Activated T-helper 1 cell treated with anti-CD3 and anti-CD28 coated beads, Interleukin-12 subunit alpha, Interleukin-12 subunit beta, Interleukin-2, Interleukin-4 antibody, amounts not matched to agents 30 ng/mL and 10 ng/mL and 1 ng/mL, durations not matched to agents 14 hours and 24 hours and 36 hours (primary cell): ENCODE results near the gene CDRT15. TPM values are rescaled to one million over a fixed set of nuclear protein-coding genes. Genes with fewer than 3 reads are reported as not detected.
"Not testable (repeated sequence)": the region's sequence is repeated elsewhere in the genome, so short reads cannot be mapped to it uniquely, and the experiment has no call there.

Source experiments
- DNase-seq: peaks from one replicate; pipeline ENCODE4 v3.0.0; 2021; ENCODE audit warnings: low spot score
- H3K27ac Mint-ChIP-seq: one replicate; pipeline ENCODE4 v1.8.0; 2021; ENCODE audit warnings: mild to moderate bottlenecking, mixed read lengths
- H3K27me3 Mint-ChIP-seq: one replicate; pipeline ENCODE4 v1.8.0; 2022; ENCODE audit warnings: mild to moderate bottlenecking, moderate library complexity, mixed read lengths; ENCODE audit not compliant: insufficient read depth
- H3K36me3 Mint-ChIP-seq: one replicate; pipeline ENCODE4 v1.8.0; 2021; ENCODE audit warnings: low read depth, mixed read lengths
- H3K4me1 Mint-ChIP-seq: one replicate; pipeline ENCODE4 v1.8.0; 2021; ENCODE audit warnings: low read depth, mixed read lengths
- H3K4me3 Mint-ChIP-seq: one replicate; pipeline ENCODE4 v1.8.0; 2021; ENCODE audit warnings: mild to moderate bottlenecking, moderate library complexity, mixed read lengths
- H3K9me3 Mint-ChIP-seq: one replicate; pipeline ENCODE4 v1.8.0; 2021; ENCODE audit warnings: mixed read lengths
- intact Hi-C: fragments of 100-400 bp; cut with micrococcal nuclease; formaldehyde crosslinking; loops from one replicate; pipeline ENCODE4 v1.15.1; 2024
- total RNA-seq: library from RNA; stranded (reverse); gene quantifications from 2 replicates; pipeline ENCODE4 v1.2.3, GENCODE V29; 2022

The CDRT15 gene
- not detected in 2 replicates for total RNA-seq

DNA sequence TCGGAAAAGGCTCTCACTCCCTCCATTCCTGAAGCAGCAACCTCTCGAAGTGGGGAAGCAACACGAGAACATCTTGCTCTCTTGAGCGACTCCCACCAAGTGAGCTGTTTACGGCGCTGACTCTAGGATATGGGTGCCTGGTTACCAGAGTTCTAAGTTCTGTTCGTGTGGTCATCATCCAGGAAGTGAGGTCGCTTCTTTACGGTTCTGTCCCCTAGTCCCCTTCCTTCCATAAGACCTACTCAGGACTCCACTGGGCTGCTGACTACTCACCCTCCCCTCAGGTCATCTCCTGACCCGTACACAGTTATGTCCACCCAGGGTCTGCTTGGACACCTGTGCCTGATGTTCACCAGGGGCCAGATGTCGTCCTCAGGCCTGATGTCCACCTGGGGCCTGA, at the start of gene CDRT15:
CDRT15 (minus strand) TSS at position 101 of the 400 bp plus-strand sequence; CDS start at position 72, 29 bp downstream.
- H3K36me3 Mint-ChIP-seq, H3K27ac Mint-ChIP-seq, H3K9me3 Mint-ChIP-seq, H3K27me3 Mint-ChIP-seq, H3K4me1 Mint-ChIP-seq, DNase-seq, intact Hi-C loops, H3K4me3 Mint-ChIP-seq: not testable (repeated sequence)

- H3K36me3 Mint-ChIP-seq: no peaks in the 10 kb centered on the region
- DNase-seq: no peak
- no peaks in the 10 kb centered on the region for H3K4me1 Mint-ChIP-seq
- H3K9me3 Mint-ChIP-seq: no peaks in the 10 kb centered on the region
- peaks cover 7% of the 10 kb centered on the region for H3K27me3 Mint-ChIP-seq
- H3K4me3 Mint-ChIP-seq: no peak overlapping the region
- H3K27ac Mint-ChIP-seq: no peak overlapping the region
- intact Hi-C loops: no loop called here
Observed at GRCh38 chr17:14282726-14283125, 46.1 kb upstream of the CDRT15 start.

GRCh38 chr17:14281530-14281929, 44.9 kb upstream of the CDRT15 start:
- no peaks in the 10 kb centered on the region for H3K36me3 Mint-ChIP-seq
- no peaks in the 10 kb centered on the region for H3K4me1 Mint-ChIP-seq
- H3K9me3 Mint-ChIP-seq: no peaks in the 10 kb centered on the region
- H3K27me3 Mint-ChIP-seq: peaks cover 7% of the 10 kb centered on the region
- H3K4me3 Mint-ChIP-seq: no peak overlapping the region
- intact Hi-C loops: no loop called here
- no peak for DNase-seq
- no peak overlapping the region for H3K27ac Mint-ChIP-seq

- H3K9me3 Mint-ChIP-seq: peaks cover 6% of the 10 kb centered on the region
- H3K4me1 Mint-ChIP-seq: no peaks in the 10 kb centered on the region
- no peak overlapping the region for H3K27ac Mint-ChIP-seq
- peaks cover 4% of the 10 kb centered on the region for H3K27me3 Mint-ChIP-seq
- no peaks in the 10 kb centered on the region for H3K36me3 Mint-ChIP-seq
- intact Hi-C loops: no loop called here
- no peak overlapping the region for H3K4me3 Mint-ChIP-seq
- no peak for DNase-seq
Observed at GRCh38 chr17:14276535-14277250, 40.0 kb upstream of the CDRT15 start.

- H3K36me3 Mint-ChIP-seq: no peaks in the 10 kb centered on the region
- no peak for DNase-seq
- H3K4me1 Mint-ChIP-seq: no peaks in the 10 kb centered on the region
- H3K4me3 Mint-ChIP-seq: no peak overlapping the region
- H3K9me3 Mint-ChIP-seq: peaks cover 6% of the 10 kb centered on the region
- intact Hi-C loops: no loop called here
- peaks cover 9% of the 10 kb centered on the region for H3K27me3 Mint-ChIP-seq
- no peak overlapping the region for H3K27ac Mint-ChIP-seq
Observed at GRCh38 chr17:14270508-14270907, 33.8 kb upstream of the CDRT15 start.

- Mint-ChIP-seq H3K27ac (no peak overlapping the region), H3K4me3 (no peak overlapping the region), H3K4me1 (no peaks in the 10 kb centered on the region), H3K36me3 (no peaks in the 10 kb centered on the region), H3K27me3 (peaks cover 7% of the 10 kb centered on the region), H3K9me3 (peaks cover 6% of the 10 kb centered on the region)
- no peak for DNase-seq
- intact Hi-C loops: no loop called here
Observed at GRCh38 chr17:14269473-14269872, 32.8 kb upstream of the CDRT15 start.

- no peak for DNase-seq
- no peaks in the 10 kb centered on the region for H3K4me1 Mint-ChIP-seq
- H3K27ac Mint-ChIP-seq: no peak overlapping the region
- H3K4me3 Mint-ChIP-seq: no peak overlapping the region
- no peaks in the 10 kb centered on the region for H3K36me3 Mint-ChIP-seq
- peaks cover 6% of the 10 kb centered on the region for H3K9me3 Mint-ChIP-seq
- intact Hi-C loops: no loop called here
- peaks cover 7% of the 10 kb centered on the region for H3K27me3 Mint-ChIP-seq
Observed at GRCh38 chr17:14268264-14268663, 31.6 kb upstream of the CDRT15 start.

- Mint-ChIP-seq H3K9me3 (peaks cover 13% of the 10 kb centered on the region), H3K4me3 (no peak overlapping the region), H3K36me3 (peaks cover 2% of the 10 kb centered on the region), H3K27ac (no peak overlapping the region), H3K27me3 (peaks cover 2% of the 10 kb centered on the region), H3K4me1 (no peaks in the 10 kb centered on the region)
- intact Hi-C loops: no loop called here
- DNase-seq: no peak
Observed at GRCh38 chr17:14261406-14261805, 24.7 kb upstream of the CDRT15 start.

- DNase-seq: no peak
- Mint-ChIP-seq H3K36me3 (peaks cover 1% of the 10 kb centered on the region), H3K9me3 (no peaks in the 10 kb centered on the region), H3K27me3 (peaks cover 24% of the 10 kb centered on the region), H3K4me1 (no peaks in the 10 kb centered on the region), H3K4me3 (no peak overlapping the region), H3K27ac (no peak overlapping the region)
- intact Hi-C loops: no loop called here
Observed at GRCh38 chr17:14245629-14246028, 9.0 kb upstream of the CDRT15 start.

- Mint-ChIP-seq H3K27me3 (peaks cover 24% of the 10 kb centered on the region), H3K4me1 (no peaks in the 10 kb centered on the region), H3K36me3 (peaks cover 1% of the 10 kb centered on the region), H3K27ac (no peak overlapping the region), H3K4me3 (no peak overlapping the region), H3K9me3 (no peaks in the 10 kb centered on the region)
- intact Hi-C loops: no loop called here
- no peak for DNase-seq
Observed at GRCh38 chr17:14245002-14245401, 8.3 kb upstream of the CDRT15 start.

- intact Hi-C loops, H3K9me3 Mint-ChIP-seq, H3K4me3 Mint-ChIP-seq, H3K27ac Mint-ChIP-seq, DNase-seq, H3K27me3 Mint-ChIP-seq, H3K36me3 Mint-ChIP-seq, H3K4me1 Mint-ChIP-seq: not testable (repeated sequence)
Observed at GRCh38 chr17:14239271-14239670, 2.6 kb upstream of the CDRT15 start.

DNA sequence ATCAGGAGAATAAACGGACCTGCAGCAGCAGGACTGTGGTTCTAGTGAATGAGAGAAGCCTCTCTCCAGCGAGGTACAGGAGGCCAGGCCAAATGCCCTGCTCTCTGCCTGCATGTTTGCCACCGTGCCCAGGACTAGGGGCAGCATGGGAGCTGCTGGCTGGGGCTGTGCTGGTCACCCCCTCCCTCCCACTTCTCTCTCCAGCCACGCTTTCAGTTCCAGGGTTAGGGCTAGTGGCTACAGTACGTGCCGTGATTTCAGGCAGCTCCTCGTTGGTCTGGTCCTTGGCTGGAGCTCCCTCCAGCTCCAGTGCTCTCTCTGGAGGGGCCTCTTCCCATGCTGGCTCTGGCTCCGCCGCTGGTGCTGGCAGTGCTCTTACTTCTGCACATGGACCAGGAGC, 630 bp downstream of the CDRT15 start:
- H3K27ac Mint-ChIP-seq, H3K4me1 Mint-ChIP-seq, H3K36me3 Mint-ChIP-seq, intact Hi-C loops, H3K27me3 Mint-ChIP-seq, H3K4me3 Mint-ChIP-seq, DNase-seq, H3K9me3 Mint-ChIP-seq: not testable (repeated sequence)

- H3K9me3 Mint-ChIP-seq, H3K27me3 Mint-ChIP-seq, H3K4me1 Mint-ChIP-seq, H3K27ac Mint-ChIP-seq, H3K36me3 Mint-ChIP-seq, DNase-seq, intact Hi-C loops, H3K4me3 Mint-ChIP-seq: not testable (repeated sequence)
Observed at GRCh38 chr17:14235047-14235446, 1.6 kb downstream of the CDRT15 start.

DNA sequence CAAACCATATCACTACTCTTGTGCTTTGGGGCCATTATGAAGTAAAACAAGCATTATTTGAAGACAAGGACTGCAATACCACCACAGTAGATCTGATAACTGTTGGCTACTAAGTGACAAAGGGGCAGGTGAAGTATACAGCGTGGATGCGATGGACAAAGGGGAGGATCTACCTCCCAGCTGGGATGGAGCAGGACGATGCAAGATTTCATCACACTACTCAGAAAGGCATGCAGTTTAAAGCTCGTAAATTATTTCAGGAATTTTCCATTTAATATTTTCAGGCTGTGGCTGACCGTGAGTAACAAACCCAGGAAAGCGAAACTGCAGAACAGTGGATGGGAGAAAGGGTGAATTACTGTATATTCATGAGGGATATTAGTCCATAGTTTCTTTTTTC, 5.5 kb downstream of the CDRT15 start:
- DNase-seq, H3K27ac Mint-ChIP-seq, H3K9me3 Mint-ChIP-seq, H3K4me1 Mint-ChIP-seq, H3K27me3 Mint-ChIP-seq, H3K4me3 Mint-ChIP-seq, intact Hi-C loops: not testable (repeated sequence)
- H3K36me3 Mint-ChIP-seq: peaks cover 15% of the 10 kb centered on the region
